GM21381 (cell line): ENCODE measurements around the gene PHOX2B.

ENCODE experiments used
- ATAC-seq: cut with Tn5 transposase; IDR thresholded peaks from one replicate; pipeline ENCODE4 v1.9.1; 2021; ENCODE audit warnings: mild to moderate bottlenecking, moderate library complexity; ENCODE audit not compliant: unreplicated experiment

Gene PHOX2B

GRCh38 chr4:41748571-41749475 is at the start of gene PHOX2B:
PHOX2B (minus strand) TSS chr4:41748725; CDS start chr4:41748610, 115 bp downstream.
- no peak for ATAC-seq

- no peak for ATAC-seq
Measured at GRCh38 chr4:41797260-41797659, 48.7 kb upstream of the PHOX2B start.

- no peak for ATAC-seq
Measured at GRCh38 chr4:41796545-41797210, 48.2 kb upstream of the PHOX2B start.

GRCh38 chr4:41795796-41796385 is 47.4 kb upstream of the PHOX2B start:
- ATAC-seq, result no peak

- ATAC-seq, result no peak
Measured at GRCh38 chr4:41792166-41792565, 43.6 kb upstream of the PHOX2B start.

- no peak for ATAC-seq
Measured at GRCh38 chr4:41791557-41791956, 43.0 kb upstream of the PHOX2B start.

GRCh38 chr4:41787931-41788330 is 39.4 kb upstream of the PHOX2B start:
- no peak for ATAC-seq

- no peak for ATAC-seq
Measured at GRCh38 chr4:41785665-41786064, 37.1 kb upstream of the PHOX2B start.

GRCh38 chr4:41784191-41784979 is 35.9 kb upstream of the PHOX2B start:
- ATAC-seq, result no peak

- no peak for ATAC-seq
Measured at GRCh38 chr4:41776466-41776865, 27.9 kb upstream of the PHOX2B start.

GRCh38 chr4:41763729-41764128 is 15.2 kb upstream of the PHOX2B start:
- ATAC-seq, result no peak

- no peak for ATAC-seq
Measured at GRCh38 chr4:41758884-41759283, 10.4 kb upstream of the PHOX2B start.

GRCh38 chr4:41757521-41758156 is 9.1 kb upstream of the PHOX2B start:
- no peak for ATAC-seq

GRCh38 chr4:41753942-41754341 is 5.4 kb upstream of the PHOX2B start:
- ATAC-seq, result no peak

- no peak for ATAC-seq
Measured at GRCh38 chr4:41752081-41752836, 3.7 kb upstream of the PHOX2B start.

GRCh38 chr4:41751449-41752061 is 3.0 kb upstream of the PHOX2B start:
- ATAC-seq, result no peak

- ATAC-seq, result no peak
Measured at GRCh38 chr4:41750626-41751448, 2.3 kb upstream of the PHOX2B start.

- ATAC-seq, result no peak
Measured at GRCh38 chr4:41750121-41750625, 1.6 kb upstream of the PHOX2B start.
